ENCODE data around the gene EMX1.

GRCh38 chr2:72920318-72921087, 3.2 kb downstream of the EMX1 start:
- TF ChIP-seq ZNF20 (CRISPR knock-in tag; IDR thresholded peaks at IDR 0.05) (no peak), MAX (IDR thresholded peaks at IDR 0.05) (no peak)

Measured in HepG2 (cell line).